ENCODE results near the gene BRF1.

DNA sequence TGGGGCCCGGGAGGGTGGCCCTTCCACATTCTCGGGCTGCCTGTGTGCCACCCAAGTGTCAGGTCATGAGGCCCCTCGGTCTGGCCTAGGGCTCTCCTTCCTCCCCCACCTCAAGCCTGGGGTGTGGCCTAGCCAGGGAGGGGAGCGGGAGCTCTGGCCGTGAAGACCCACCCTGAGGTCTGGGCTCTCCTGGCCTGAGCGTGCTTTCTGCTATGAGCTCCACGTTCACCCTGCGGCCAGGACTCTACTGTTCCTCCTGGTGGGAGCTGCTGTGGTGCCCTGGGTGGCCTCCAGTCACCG, 25.7 kb upstream of the BRF1 start:
- no peak for TF ChIP-seq EP300 (IDR thresholded peaks at IDR 0.05; ENCODE audit: borderline replicate concordance)
- TF ChIP-seq YY1 (IDR thresholded peaks at IDR 0.05; ENCODE audit: low read depth): no peak
- no peak for TF ChIP-seq EGR1 (IDR thresholded peaks at IDR 0.05)
- TF ChIP-seq, protein P1, sequence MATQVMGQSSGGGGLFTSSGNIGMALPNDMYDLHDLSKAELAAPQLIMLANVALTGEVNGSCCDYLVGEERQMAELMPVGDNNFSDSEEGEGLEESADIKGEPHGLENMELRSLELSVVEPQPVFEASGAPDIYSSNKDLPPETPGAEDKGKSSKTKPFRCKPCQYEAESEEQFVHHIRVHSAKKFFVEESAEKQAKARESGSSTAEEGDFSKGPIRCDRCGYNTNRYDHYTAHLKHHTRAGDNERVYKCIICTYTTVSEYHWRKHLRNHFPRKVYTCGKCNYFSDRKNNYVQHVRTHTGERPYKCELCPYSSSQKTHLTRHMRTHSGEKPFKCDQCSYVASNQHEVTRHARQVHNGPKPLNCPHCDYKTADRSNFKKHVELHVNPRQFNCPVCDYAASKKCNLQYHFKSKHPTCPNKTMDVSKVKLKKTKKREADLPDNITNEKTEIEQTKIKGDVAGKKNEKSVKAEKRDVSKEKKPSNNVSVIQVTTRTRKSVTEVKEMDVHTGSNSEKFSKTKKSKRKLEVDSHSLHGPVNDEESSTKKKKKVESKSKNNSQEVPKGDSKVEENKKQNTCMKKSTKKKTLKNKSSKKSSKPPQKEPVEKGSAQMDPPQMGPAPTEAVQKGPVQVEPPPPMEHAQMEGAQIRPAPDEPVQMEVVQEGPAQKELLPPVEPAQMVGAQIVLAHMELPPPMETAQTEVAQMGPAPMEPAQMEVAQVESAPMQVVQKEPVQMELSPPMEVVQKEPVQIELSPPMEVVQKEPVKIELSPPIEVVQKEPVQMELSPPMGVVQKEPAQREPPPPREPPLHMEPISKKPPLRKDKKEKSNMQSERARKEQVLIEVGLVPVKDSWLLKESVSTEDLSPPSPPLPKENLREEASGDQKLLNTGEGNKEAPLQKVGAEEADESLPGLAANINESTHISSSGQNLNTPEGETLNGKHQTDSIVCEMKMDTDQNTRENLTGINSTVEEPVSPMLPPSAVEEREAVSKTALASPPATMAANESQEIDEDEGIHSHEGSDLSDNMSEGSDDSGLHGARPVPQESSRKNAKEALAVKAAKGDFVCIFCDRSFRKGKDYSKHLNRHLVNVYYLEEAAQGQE (IDR thresholded peaks at IDR 0.05; ENCODE audit: low read depth): no peak
- no peak for TF ChIP-seq TCF12 (IDR thresholded peaks at IDR 0.05; ENCODE audit: low read depth)
- TF ChIP-seq, protein P2, sequence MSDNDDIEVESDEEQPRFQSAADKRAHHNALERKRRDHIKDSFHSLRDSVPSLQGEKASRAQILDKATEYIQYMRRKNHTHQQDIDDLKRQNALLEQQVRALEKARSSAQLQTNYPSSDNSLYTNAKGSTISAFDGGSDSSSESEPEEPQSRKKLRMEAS (IDR thresholded peaks at IDR 0.05): no peak
- no peak for TF ChIP-seq TAF1 (IDR thresholded peaks at IDR 0.05; ENCODE audit: low read depth)

Data from Ishikawa (cell line).